Endometrium (tissue), 2 donors: ENCODE results near the gene MST1.

Experiments
- FAIRE-seq: peaks from 2 replicates; lab custom pipeline; 2012; peaks lifted over from hg19 to GRCh38; lab: Jason Lieb, UNC
- donor health status: control.
- donor health status: control.

MST1 gene

GRCh38 chr3:49717959-49718857, 28.9 kb upstream of the MST1 start:
- no peak for FAIRE-seq

- no peak for FAIRE-seq
Observed at GRCh38 chr3:49717211-49717958, 28.1 kb upstream of the MST1 start.

- no peak for FAIRE-seq
Observed at GRCh38 chr3:49716691-49717210, 27.5 kb upstream of the MST1 start.

- FAIRE-seq, result no peak
Observed at GRCh38 chr3:49716169-49716568, 26.9 kb upstream of the MST1 start.

GRCh38 chr3:49715611-49716121, 26.4 kb upstream of the MST1 start:
- FAIRE-seq, result no peak

GRCh38 chr3:49714728-49715550, 25.7 kb upstream of the MST1 start:
- FAIRE-seq, result no peak

- no peak for FAIRE-seq
Observed at GRCh38 chr3:49713336-49714105, 24.2 kb upstream of the MST1 start.

- no peak for FAIRE-seq
Observed at GRCh38 chr3:49712631-49713317, 23.5 kb upstream of the MST1 start.

- no peak for FAIRE-seq
Observed at GRCh38 chr3:49712166-49712565, 22.9 kb upstream of the MST1 start.

- no peak for FAIRE-seq
Observed at GRCh38 chr3:49711489-49711888, 22.2 kb upstream of the MST1 start.

GRCh38 chr3:49709852-49710251, 20.6 kb upstream of the MST1 start:
- FAIRE-seq, result no peak

- FAIRE-seq, result no peak
Observed at GRCh38 chr3:49707113-49707480, 17.8 kb upstream of the MST1 start.

- no peak for FAIRE-seq
Observed at GRCh38 chr3:49706456-49707112, 17.3 kb upstream of the MST1 start.

- FAIRE-seq, result no peak
Observed at GRCh38 chr3:49705390-49705960, 16.2 kb upstream of the MST1 start.

- FAIRE-seq, result no peak
Observed at GRCh38 chr3:49704629-49705028, 15.4 kb upstream of the MST1 start.

- no peak for FAIRE-seq
Observed at GRCh38 chr3:49703956-49704355, 14.7 kb upstream of the MST1 start.

GRCh38 chr3:49703443-49703927, 14.2 kb upstream of the MST1 start:
- no peak for FAIRE-seq

GRCh38 chr3:49702672-49703071, 13.4 kb upstream of the MST1 start:
- FAIRE-seq, result no peak

GRCh38 chr3:49701388-49702077, 12.3 kb upstream of the MST1 start:
- no peak for FAIRE-seq
